Suppressor macrophage (primary cell): ENCODE data around the gene DSC2.
"Not testable (repeated sequence)": the region's sequence is repeated elsewhere in the genome, so short reads cannot be mapped to it uniquely, and the experiment has no call there.

Experiments
- DNase-seq, 4 experiments: peaks; one replicate each; pipeline ENCODE4 v3.0.0-alpha.2; 2020 to 2022

DSC2 gene

GRCh38 chr18:31042406-31043181 is 59.6 kb downstream of the DSC2 start, which contains the start of gene DSC3:
Gene DSC3, minus strand, starts transcription at chr18:31042742. Its CDS starts 82 bp downstream, at chr18:31042660.
- peak in 2 of 4 experiments; percentile 5 to 13 for DNase-seq

- DNase-seq: no peak
These were observed 60.2 kb downstream of the DSC2 start for GRCh38 chr18:31042084-31042405.

- peak in 2 of 4 experiments; percentile 9 for DNase-seq
These were observed 60.7 kb downstream of the DSC2 start for GRCh38 chr18:31041271-31042083.

GRCh38 chr18:31040686-31041270 is 61.4 kb downstream of the DSC2 start:
- no peak for DNase-seq

- DNase-seq: no peak
These were observed 62.8 kb downstream of the DSC2 start for GRCh38 chr18:31039426-31039825.

- DNase-seq: not testable (repeated sequence)
These were observed 64.5 kb downstream of the DSC2 start for GRCh38 chr18:31037686-31038085.

- DNase-seq: no peak
These were observed 67.7 kb downstream of the DSC2 start for GRCh38 chr18:31034541-31034940.

GRCh38 chr18:31030574-31031278 is 71.5 kb downstream of the DSC2 start:
- DNase-seq: no peak

- DNase-seq: no peak
These were observed 86.3 kb downstream of the DSC2 start for GRCh38 chr18:31015715-31016434.

- not testable (repeated sequence) for DNase-seq
These were observed 90.8 kb downstream of the DSC2 start for GRCh38 chr18:31011455-31011854.

GRCh38 chr18:31010601-31011000 is 91.6 kb downstream of the DSC2 start:
- no peak for DNase-seq
